ENCODE data around the gene FGFR2.

GRCh38 chr10:121455377-121455776 is 142.9 kb downstream of the FGFR2 start:
- TF ChIP-seq, protein P1, sequence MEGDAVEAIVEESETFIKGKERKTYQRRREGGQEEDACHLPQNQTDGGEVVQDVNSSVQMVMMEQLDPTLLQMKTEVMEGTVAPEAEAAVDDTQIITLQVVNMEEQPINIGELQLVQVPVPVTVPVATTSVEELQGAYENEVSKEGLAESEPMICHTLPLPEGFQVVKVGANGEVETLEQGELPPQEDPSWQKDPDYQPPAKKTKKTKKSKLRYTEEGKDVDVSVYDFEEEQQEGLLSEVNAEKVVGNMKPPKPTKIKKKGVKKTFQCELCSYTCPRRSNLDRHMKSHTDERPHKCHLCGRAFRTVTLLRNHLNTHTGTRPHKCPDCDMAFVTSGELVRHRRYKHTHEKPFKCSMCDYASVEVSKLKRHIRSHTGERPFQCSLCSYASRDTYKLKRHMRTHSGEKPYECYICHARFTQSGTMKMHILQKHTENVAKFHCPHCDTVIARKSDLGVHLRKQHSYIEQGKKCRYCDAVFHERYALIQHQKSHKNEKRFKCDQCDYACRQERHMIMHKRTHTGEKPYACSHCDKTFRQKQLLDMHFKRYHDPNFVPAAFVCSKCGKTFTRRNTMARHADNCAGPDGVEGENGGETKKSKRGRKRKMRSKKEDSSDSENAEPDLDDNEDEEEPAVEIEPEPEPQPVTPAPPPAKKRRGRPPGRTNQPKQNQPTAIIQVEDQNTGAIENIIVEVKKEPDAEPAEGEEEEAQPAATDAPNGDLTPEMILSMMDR (conservative IDR thresholded peaks at IDR 0.05 in 1 of 2, IDR thresholded peaks at IDR 0.05 in 1 of 2; ENCODE audit: extremely low read depth in 1 of 2, insufficient read depth in 1 of 2, low read depth in 1 of 2, low read length in 2 of 2), result no peak
- TF ChIP-seq EZH2 (IDR thresholded peaks at IDR 0.05; ENCODE audit: borderline replicate concordance, low read length), result no peak

Measured in mammary epithelial cell (primary cell).